ENCODE measurements around the gene FLYWCH1. TPM values are rescaled to one million over a fixed set of nuclear protein-coding genes. Genes with fewer than 3 reads are reported as not detected.
A peak's percentile ranks its signal among the peaks of the same experiment; 100 is the strongest.
"Not testable (repeated sequence)": the region's sequence is repeated elsewhere in the genome, so short reads cannot be mapped to it uniquely, and the experiment has no call there.

FLYWCH1 gene
- total RNA-seq, 4 donors from 2014 or later = 41.7 to 49.7 (median 44.0) TPM

- intact Hi-C loops (cut with DNase I; ENCODE audit: low total_unique reads) = no loop called here
- DNase-seq (no peak), ATAC-seq (no peak)
- H3K9me3 ChIP-seq = no peaks in the 10 kb centered on the region
- H3K27ac ChIP-seq = no peak overlapping the region
- in situ Hi-C loops (cut with MboI; ENCODE audit: low sequenced_read_pairs in 4 of 4) = no loop called here
- TF ChIP-seq, protein P1, sequence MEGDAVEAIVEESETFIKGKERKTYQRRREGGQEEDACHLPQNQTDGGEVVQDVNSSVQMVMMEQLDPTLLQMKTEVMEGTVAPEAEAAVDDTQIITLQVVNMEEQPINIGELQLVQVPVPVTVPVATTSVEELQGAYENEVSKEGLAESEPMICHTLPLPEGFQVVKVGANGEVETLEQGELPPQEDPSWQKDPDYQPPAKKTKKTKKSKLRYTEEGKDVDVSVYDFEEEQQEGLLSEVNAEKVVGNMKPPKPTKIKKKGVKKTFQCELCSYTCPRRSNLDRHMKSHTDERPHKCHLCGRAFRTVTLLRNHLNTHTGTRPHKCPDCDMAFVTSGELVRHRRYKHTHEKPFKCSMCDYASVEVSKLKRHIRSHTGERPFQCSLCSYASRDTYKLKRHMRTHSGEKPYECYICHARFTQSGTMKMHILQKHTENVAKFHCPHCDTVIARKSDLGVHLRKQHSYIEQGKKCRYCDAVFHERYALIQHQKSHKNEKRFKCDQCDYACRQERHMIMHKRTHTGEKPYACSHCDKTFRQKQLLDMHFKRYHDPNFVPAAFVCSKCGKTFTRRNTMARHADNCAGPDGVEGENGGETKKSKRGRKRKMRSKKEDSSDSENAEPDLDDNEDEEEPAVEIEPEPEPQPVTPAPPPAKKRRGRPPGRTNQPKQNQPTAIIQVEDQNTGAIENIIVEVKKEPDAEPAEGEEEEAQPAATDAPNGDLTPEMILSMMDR (IDR thresholded peaks at IDR 0.05 in 4 of 5, conservative IDR thresholded peaks at IDR 0.05 in 1 of 5) = no peak
- no peak for TF ChIP-seq POLR2A (IDR thresholded peaks at IDR 0.05)
- no peak overlapping the region for H3K4me3 ChIP-seq
- H3K27me3 ChIP-seq = no peaks in the 10 kb centered on the region
- H3K4me1 ChIP-seq = peaks cover 0 to 3% of the 10 kb centered on the region in 2 donors
- H3K36me3 ChIP-seq = peaks cover 0 to 82% of the 10 kb centered on the region in 2 donors
Observed at GRCh38 chr16:2939968-2940367, 28.2 kb downstream of the FLYWCH1 start.

GRCh38 chr16:2942045-2942444 is 30.3 kb downstream of the FLYWCH1 start:
- ATAC-seq (no peak), DNase-seq (no peak)
- no peak for TF ChIP-seq POLR2A (IDR thresholded peaks at IDR 0.05)
- TF ChIP-seq, protein P1 (IDR thresholded peaks at IDR 0.05 in 4 of 5, conservative IDR thresholded peaks at IDR 0.05 in 1 of 5) = no peak
- Histone ChIP-seq H3K4me1 (peaks cover 0 to 3% of the 10 kb centered on the region in 2 donors), H3K27ac (no peak overlapping the region), H3K27me3 (no peaks in the 10 kb centered on the region), H3K9me3 (no peaks in the 10 kb centered on the region), H3K4me3 (no peak overlapping the region), H3K36me3 (peaks cover 0 to 67% of the 10 kb centered on the region in 2 donors)
- intact Hi-C loops (cut with DNase I; ENCODE audit: low total_unique reads) = no loop called here
- in situ Hi-C loops (cut with MboI; ENCODE audit: low sequenced_read_pairs in 4 of 4) = no loop called here

- H3K36me3 ChIP-seq = peaks cover 0 to 52% of the 10 kb centered on the region in 2 donors
- DNase-seq; H3K4me3 ChIP-seq; in situ Hi-C loops (cut with MboI; ENCODE audit: low sequenced_read_pairs in 4 of 4); ATAC-seq; H3K9me3 ChIP-seq; H3K27ac ChIP-seq; H3K27me3 ChIP-seq; H3K4me1 ChIP-seq; intact Hi-C loops (cut with DNase I; ENCODE audit: low total_unique reads): not testable (repeated sequence)
Observed at GRCh38 chr16:2943716-2944115, 32.0 kb downstream of the FLYWCH1 start.

- in situ Hi-C loops (cut with MboI; ENCODE audit: low sequenced_read_pairs in 4 of 4) (no loop called here), intact Hi-C loops (cut with DNase I; ENCODE audit: low total_unique reads) (no loop called here)
- Histone ChIP-seq H3K4me1 (peaks cover 0 to 15% of the 10 kb centered on the region in 2 donors), H3K27me3 (no peaks in the 10 kb centered on the region), H3K36me3 (peaks cover 0 to 24% of the 10 kb centered on the region in 2 donors), H3K27ac (no peak overlapping the region), H3K4me3 (no peak overlapping the region), H3K9me3 (no peaks in the 10 kb centered on the region)
- no peak for DNase-seq
- no peak for ATAC-seq
- TF ChIP-seq, protein P1 (IDR thresholded peaks at IDR 0.05 in 4 of 5, conservative IDR thresholded peaks at IDR 0.05 in 1 of 5) = no peak
- no peak for TF ChIP-seq POLR2A (IDR thresholded peaks at IDR 0.05)
Observed at GRCh38 chr16:2946649-2947048, 34.9 kb downstream of the FLYWCH1 start.

- H3K4me1 ChIP-seq = peaks cover 0 to 15% of the 10 kb centered on the region in 2 donors
- ATAC-seq (peak in 1 of 2 donors; percentile 83), DNase-seq (peak in 1 of 2 donors; percentile 68)
- in situ Hi-C loops (cut with MboI; ENCODE audit: low sequenced_read_pairs in 4 of 4) (no loop called here), intact Hi-C loops (cut with DNase I; ENCODE audit: low total_unique reads) (no loop called here)
- H3K27me3 ChIP-seq = peaks cover 0 to 2% (median 0%) of the 10 kb centered on the region in 3 donors
- H3K9me3 ChIP-seq = no peaks in the 10 kb centered on the region
- peaks cover 0 to 6% of the 10 kb centered on the region in 2 donors for H3K36me3 ChIP-seq
- peak overlapping the region in 1 of 4 donors; percentile 65 for H3K27ac ChIP-seq
- no peak for TF ChIP-seq POLR2A (IDR thresholded peaks at IDR 0.05)
- TF ChIP-seq, protein P1 (IDR thresholded peaks at IDR 0.05 in 4 of 5, conservative IDR thresholded peaks at IDR 0.05 in 1 of 5) = no peak
- no peak overlapping the region for H3K4me3 ChIP-seq
Observed at GRCh38 chr16:2948807-2949704, 37.3 kb downstream of the FLYWCH1 start.
